HG03442 (cell line): ENCODE data around the gene RBBP7.

ENCODE experiments used
- ATAC-seq: cut with Tn5 transposase; IDR thresholded peaks from one replicate; pipeline ENCODE4 v1.9.1; 2021; ENCODE audit warnings: mild to moderate bottlenecking, moderate library complexity; ENCODE audit not compliant: unreplicated experiment

RBBP7 gene

DNA sequence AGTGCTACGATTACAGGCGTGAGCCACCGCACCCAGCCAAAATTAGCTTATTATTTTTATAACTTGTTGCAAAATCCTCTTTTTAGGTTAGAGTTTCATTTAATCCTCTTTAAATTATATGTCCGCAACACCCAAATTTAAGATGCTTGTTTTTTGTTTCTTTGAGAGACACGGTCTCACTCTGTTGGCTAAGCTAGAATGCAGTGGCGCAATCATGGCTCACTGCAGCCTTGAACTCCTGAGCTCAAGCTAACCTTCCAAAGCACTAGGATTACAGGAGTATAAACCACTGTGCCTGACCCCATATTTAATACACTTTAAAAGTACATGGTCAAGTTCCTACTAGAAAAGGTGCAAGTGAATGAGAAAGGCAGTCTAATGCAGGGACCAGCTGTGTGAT lies 2.2 kb downstream of the RBBP7 start:
- no peak for ATAC-seq

DNA sequence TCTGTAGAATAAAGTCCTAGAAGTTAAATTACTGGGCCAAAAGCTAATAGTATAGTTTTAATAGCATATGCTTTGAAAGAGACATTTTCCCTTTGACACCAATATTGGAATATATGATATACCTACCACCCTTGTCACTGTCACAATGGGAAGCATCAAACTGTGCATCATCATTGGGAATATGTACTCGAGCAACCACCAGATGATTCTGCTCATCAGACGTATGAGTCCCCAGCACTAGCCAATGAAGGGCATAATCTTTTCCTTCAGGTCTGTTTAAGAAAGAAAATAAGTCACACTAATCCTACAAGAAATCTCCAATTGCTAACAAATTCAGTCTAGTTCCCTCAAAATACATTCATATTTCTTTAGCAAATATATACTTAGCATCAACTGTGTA lies 7.3 kb downstream of the RBBP7 start:
- ATAC-seq: no peak

DNA sequence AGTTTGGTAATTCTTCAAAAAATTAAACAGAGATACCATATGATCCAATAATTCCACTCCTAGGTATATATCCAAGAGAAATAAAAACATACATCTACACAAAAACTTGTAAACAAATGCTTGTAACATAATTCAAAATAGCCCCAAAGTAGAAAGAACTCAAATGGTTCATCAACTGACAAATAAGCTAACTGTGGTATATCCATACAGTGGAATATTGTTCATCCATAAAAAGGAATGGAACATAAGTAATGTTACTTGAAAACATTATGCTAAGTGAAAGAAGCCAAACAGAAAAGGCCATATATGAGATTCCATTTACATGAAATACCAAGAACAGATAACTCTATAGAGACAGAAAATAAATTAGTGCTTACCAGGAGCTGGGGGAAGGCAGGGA lies 13.4 kb downstream of the RBBP7 start:
- ATAC-seq: no peak

DNA sequence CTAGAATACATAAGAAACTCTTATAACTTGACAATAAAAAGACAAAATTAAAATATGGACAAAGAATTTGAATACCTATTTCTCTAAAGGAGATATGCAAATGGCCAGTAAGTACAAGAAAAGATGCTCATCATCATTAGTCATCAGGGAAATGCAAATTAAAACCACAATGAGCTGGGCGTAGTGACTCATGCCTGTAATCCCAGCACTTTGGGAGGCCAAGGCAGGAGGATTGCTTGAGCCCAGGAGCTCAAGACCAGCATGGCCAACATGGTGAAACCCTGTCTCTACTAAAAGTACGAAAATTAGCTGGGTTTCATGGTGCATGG lies 14.1 kb downstream of the RBBP7 start:
- ATAC-seq: peak; percentile 36

DNA sequence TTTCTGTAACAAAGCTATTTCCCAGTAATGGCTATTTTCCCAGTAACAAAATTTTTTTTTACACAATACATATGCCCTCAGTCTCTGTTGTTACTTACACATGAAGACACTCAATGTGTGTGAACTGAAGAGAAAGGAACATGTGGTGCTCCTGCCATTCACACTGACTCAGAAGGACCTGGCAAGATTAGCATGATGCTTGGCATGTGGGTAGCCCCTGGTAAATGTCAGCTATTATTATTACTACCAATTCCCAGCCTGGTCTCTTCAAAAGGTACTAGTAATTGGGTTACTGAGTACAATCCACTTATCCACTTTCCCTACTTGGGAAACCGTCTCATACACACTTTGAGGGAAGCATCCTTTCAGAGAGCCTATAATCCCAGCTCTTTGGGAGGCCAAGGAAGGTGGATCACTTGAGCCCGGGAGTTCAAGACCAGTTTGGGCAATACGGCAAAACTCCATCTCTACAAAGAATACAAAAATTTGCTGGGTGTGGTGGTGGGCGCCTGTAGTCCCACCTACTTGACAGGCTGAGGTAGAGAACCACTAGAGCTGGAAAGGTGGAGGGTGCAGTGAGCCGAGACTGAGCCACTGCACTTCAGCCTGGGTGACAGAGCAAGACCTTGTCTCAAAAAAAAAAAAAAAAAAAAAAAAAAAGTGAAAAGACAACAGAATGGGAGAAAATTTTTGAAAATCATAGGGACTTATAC lies 14.6 kb downstream of the RBBP7 start:
- ATAC-seq: peak; percentile 45

DNA sequence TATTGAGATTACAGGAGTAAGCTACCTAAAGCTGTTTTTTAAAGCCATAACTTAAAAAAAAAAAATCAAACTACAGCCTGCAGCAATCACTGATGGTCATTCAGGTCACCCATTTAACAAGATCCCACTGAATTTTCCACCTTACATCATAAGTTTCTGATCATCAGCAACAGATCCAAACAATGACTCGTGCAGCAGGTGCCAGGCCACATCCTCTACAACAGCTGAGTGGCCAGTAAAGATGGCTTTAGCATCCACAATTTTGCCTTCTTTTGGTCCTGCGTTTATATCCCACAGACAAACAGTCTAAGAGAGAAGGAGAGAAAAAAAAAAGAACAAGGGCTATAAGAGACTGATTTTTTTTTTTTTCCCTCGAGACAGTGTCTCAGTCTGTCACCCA lies 16.6 kb downstream of the RBBP7 start:
- no peak for ATAC-seq

DNA sequence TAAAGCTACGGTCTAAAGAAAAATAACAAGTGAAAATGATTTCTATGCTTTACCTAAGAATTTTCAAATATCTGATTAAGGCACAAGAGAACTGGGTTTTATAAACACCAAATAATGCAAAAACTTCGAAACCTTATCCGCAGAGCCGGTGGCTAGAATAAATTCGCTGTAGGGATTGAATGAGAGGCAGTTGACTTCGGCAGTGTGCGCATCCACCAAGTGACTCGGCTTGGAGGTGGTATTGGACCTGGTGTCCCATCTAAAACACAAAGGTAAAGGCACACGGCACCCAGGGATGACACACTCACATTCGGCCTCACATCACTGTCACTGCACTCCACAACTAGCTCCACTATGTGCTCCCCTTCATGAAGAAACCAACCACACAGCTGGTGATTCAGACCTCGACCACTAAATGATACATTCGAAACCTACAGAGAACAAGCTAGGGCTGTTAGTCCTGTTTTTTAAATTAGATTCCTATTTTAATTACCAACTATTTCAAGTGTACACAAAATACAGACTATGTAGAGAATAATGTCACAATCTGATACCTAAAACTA lies 17.5 kb downstream of the RBBP7 start:
- ATAC-seq: no peak

DNA sequence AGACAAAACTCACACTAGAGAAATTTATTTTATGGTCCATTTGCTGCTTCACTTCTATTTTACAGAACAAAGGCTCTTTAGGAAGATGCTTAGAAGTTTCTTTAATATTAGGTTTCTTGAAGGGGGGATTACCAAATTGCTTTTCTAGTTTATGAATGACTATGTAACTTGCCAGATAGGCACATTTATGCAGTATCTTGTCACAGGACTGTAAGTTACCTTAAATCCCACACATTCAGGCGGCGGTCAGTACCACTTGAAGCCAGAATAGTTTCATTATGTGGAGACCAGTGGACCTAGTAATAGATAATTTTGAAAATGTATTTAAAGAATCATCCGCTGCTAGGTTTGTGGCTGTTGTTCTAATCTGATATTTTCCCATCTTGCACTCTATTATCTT lies 18.3 kb downstream of the RBBP7 start:
- ATAC-seq: no peak

DNA sequence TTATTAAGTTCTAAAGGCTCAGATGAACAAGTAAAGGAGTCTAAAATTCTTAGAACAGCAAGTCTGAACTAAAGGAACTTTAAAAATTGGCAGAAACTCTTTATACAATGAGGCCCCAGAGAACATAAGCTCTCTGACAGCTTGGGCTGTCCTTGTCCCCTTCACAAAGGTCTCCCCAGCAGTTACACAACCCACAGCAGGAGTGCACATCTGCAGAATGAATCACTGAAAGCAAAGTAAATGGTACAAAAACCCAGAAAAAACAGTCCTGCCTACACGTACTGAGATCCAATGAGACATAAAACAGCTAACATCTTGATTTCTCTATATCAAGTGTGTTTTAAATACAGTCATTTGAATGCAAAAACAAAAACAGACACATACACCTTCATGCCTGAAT lies 18.7 kb downstream of the RBBP7 start:
- ATAC-seq: no peak

DNA sequence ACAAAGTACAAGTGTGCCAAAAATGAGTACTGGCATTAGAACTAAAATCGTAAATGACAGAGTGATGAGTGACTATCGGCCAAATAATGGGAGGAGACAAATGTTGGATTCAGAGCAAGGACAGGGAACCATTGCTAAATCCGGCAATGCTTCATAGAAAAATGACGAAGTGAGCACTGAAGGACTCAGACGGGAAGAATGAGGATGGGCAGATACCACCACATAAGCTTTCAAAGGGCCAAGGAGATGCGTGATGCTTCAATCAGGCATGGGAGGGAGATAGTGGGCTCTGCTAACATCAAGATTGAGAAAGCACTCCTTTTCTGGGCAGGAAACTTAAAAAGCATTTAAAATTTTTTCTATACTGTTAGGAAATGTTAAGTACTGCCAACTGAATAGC lies 21.6 kb downstream of the RBBP7 start:
- ATAC-seq: no peak

DNA sequence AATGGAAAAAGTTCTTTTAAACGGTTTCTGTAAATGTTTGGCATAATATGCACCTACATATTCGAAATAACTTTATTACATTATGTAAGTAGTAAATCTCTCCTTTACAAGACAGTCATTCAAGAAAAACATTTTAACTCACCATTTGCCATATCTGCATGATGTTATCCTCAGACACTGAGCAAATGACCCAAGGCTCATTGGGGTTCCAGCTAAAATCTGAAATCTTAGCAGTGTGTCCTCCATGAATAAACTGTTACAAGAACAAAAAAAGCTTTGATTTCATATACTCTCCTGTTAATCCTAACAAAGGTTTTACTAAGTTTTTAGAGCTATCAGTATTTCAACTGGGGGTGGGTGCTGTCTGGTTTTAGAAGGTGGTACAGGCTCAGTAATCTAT lies 24.5 kb downstream of the RBBP7 start:
- ATAC-seq: no peak

DNA sequence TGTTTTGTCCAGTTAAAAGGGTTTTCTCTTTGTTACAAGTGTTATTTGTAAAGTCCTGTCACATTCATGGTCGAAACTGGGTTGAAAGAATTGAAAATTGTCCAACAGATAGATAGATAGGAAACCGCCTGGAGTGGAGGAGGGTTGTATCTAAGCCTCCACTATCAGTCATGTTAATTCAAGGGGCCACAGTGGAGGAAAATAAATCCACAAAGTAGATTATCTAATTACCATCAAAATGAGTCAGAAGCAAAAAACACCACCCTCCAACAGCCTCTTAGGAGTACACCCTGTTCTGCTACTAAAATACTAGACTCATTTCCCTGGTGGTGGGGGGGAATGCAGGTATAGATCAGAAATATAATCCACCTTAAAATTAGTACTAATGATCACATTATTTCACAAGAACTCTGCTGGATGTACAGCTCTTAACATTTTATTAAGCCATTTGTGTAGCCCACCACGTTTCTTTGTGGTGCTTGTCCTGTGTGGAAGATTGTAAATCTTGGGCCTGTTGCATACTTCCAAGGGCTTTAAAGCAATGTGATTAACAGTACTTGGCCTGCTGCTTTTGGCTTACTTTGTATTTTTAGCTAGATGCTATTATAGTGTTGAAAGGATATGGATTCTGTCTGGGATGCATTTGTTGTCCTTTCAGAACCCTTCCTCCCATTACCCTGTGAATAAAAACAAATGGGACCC lies 26.8 kb downstream of the RBBP7 start:
- no peak for ATAC-seq

DNA sequence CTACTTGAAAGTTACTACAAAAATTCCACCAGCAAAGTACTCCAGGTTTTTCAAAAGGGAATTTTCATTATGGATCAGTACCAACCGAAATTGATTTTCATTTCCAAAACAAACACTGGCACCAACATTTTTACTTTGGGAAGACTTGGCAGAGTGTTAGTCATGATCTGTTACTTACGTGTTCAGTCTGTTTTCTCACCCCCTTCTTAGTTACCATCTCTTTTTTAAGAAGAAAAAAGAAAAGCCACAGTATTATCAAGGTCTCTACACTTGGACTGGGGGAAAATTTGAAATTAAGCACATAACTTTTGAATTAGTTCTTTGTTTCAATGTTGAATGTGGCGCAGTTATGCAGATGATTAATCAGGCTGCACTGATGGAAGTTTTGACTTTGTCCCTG lies 27.5 kb downstream of the RBBP7 start:
- no peak for ATAC-seq

DNA sequence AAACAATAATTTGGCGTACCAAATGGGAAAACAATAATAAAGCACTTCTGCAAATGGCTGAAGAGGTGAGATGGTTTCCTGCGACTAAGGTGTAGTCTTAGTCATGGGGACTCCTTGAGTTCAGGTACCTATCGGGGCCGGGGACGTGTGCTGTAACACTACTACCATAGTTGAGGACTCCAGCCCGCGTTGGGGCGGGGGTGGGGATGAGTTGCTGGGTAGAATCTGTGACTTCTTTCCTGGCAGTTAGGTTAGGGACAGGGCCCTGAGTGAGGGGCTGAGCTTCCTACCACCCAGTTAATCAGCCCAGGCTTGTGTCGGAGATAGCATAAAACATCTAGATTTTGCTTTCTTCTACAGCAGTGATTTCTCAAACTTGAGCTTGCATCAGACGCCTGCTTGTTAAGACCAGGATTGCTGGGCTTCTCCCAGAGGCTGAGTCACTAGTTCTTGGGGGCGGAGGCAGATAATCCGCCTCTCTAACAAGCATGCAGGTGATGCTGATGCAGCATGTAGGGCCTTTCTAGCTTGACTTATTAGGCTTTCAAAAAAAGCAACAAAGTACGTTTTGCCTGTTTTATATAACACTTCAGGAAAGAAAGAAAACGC lies 30.2 kb downstream of the RBBP7 start:
- ATAC-seq: no peak

DNA sequence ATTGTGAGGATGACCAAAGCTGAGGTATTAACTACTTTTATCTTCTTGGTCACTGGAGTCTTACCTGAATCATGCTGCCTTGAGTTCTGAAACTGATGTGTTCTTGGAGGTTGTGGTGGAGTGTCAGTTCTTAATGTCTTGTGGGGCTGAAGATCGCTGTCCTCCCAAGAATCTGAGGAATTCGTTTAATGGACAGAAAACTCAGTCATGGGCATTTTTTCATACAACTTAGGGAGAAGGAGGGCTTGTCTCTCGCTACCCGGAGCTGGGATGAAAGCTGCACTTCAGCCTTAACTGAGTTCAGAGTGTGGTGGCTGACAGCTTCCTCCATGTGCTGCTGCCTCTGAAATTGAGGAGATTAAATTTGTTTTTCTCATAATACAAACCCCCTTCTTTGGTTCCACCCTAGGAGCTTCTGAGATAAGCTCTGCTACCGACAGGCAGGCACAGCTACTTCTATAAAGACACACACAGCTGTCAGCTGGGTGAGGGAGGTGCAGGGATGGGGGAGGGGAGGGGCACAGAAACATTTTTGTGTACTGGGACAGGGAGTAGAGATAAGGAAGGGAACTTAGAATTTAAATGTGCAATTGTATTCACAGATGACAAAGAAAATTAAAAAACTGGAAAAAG lies 30.8 kb downstream of the RBBP7 start:
- ATAC-seq: no peak

DNA sequence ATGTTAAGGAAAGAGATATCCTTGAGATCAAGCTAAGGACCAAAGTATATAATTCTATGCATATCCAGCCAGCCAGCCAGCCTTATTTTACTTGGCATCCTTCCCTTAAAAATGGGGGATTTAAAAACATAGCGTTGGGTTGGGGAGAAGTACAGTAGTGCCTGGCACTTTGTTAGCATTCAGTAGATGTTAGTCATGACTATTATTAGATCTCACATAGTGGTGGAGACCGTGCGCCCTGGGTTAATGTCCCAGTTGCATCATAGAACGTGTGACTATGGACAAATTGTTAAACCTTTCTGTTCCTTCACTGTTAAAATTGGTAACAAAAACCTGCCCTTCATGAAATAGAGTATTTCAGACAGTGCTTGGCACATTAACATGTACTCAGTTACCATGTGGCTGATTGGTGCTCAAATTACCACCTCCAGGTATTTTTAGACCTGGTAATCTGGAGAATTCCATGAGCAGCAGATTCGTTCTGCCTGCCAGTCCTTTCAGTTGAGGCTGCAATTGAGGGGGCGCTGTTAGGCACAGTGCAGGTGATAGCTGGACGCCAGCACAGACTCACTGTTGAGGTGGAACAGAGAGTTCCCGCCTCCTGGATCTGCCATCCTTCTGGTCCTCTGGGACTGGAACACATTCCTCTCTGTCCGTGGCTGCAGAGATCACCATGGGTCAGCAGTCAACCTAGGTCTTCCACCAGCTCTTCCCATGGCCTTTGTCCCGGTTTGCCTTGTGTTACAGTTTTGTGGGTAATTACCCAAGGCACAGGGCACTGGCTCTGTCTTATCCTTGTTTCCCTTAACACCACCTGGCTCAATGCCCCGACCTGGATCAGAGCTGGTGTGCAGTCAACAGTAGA lies 31.7 kb downstream of the RBBP7 start:
- ATAC-seq: no peak

DNA sequence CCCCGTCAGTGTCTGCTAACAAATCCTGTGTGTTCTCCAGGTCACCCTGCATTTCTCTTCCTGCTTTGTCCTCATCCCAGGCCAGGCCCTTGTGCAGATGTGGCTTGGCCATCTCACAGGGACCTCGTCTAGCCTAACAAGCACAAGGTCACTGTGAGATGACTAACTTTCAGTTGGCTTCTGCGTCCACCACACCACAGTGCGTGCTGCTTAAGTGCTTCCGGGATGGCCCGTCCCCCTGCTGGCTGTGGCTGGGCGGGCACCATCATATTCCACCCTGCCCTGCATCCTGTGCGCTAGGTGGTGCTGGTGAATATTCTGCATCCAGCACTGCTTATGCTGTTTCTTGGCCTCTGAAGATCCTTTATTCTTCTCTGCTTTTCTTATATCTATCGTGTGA lies 33.8 kb downstream of the RBBP7 start:
- peak; percentile 89 for ATAC-seq

DNA sequence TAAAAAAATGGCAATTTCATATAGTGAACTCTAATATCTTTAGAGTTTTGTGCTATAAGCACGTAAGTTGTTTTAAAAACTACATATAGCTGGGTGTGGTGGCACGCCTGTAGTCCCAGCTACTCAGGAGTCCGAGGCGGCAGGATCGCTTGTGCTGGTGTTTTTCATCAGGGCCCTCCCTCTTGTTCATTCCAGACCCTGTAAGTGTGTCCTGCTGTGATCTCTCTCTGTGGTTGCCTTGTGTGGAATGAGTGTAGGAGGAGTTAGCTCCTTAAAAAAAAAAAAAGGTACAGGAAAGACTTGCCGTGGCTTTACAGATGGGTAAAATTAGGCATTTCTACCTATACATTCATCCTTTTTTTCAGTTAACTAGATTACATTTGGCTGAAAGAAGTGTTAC lies 35.4 kb downstream of the RBBP7 start:
- ATAC-seq: no peak

DNA sequence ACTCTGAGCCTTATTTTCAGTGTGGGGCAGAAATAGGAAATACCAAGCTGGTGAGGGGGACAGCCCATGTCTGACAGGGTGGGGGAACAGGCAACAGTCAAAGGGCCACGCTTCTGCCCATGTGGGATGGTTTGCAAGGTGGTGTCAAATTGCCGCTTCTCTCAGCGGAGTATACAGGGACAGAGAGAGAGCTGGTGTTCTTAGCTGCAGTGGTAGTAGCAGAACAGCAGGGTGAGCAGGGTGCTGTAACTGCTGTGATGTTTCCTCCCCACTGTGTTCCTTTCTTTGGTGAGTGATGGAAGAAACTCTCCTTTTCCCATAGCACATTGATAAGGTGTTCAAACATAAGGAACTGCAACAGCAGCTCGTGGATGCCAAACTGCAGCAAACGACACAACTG lies 37.9 kb downstream of the RBBP7 start:
- no peak for ATAC-seq

DNA sequence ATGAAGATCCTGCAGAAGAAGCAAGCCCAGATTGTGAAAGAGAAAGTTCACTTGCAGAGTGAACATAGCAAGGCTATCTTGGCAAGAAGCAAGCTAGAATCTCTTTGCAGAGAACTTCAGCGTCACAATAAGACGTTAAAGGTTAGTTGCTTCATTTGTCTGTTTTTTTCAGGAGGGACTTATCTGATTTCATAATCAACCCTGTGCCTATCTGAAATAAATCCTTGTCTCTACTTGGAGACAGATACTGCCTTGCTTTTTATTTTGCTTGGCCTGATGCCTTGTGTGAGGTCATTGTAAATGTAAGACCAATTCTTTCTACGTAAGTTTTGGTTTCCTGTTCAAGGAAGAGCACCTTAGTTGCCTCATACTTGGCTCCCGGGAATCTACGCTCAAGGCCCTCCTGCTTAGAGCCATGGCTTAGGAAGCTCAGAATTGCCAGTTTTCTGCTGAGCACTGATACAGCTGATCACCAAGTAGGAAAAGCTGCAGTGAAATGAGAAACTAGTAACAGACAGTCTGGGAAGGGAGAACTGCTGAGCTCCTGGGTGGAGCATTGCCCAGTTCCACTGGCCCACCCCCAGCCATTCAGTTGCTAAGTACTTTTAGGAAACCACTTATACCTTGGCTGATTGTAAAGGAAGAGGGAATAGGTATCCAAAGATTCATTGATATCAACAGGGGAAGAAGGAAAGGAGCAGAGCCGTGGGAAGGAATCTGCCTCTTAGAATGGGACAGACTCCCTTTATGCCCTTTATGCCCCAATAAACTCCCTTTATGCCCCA lies 41.8 kb downstream of the RBBP7 start:
- no peak for ATAC-seq
